Stimulated activated CD8-positive, alpha-beta memory T cell treated with anti-CD3 and anti-CD28 coated beads, Interleukin-12 subunit alpha, Interleukin-12 subunit beta, amount 100 ng/mL, for 24 hours (primary cell): Measurements from ENCODE around the gene CHST11.
"Not testable (repeated sequence)": the region's sequence is repeated elsewhere in the genome, so short reads cannot be mapped to it uniquely, and the experiment has no call there.

Experiments used
- DNase-seq: peaks from one replicate; pipeline ENCODE4 v3.0.0-alpha.2; 2020; ENCODE audit errors: extremely low read depth

Gene CHST11

GRCh38 chr12:104565606-104566243 is 109.0 kb downstream of the CHST11 start:
- no peak for DNase-seq

- DNase-seq: no peak
Measured at GRCh38 chr12:104566244-104566993, 109.7 kb downstream of the CHST11 start.

- DNase-seq: no peak
Measured at GRCh38 chr12:104567832-104568486, 111.2 kb downstream of the CHST11 start.

- no peak for DNase-seq
Measured at GRCh38 chr12:104568487-104568868, 111.7 kb downstream of the CHST11 start.

- no peak for DNase-seq
Measured at GRCh38 chr12:104568935-104569334, 112.2 kb downstream of the CHST11 start.

- DNase-seq: no peak
Measured at GRCh38 chr12:104569346-104570173, 112.8 kb downstream of the CHST11 start.

GRCh38 chr12:104570174-104570907 is 113.6 kb downstream of the CHST11 start:
- DNase-seq: no peak

GRCh38 chr12:104571328-104571727 is 114.6 kb downstream of the CHST11 start:
- DNase-seq: no peak

- not testable (repeated sequence) for DNase-seq
Measured at GRCh38 chr12:104574353-104574752, 117.6 kb downstream of the CHST11 start.

GRCh38 chr12:104574758-104575157 is 118.0 kb downstream of the CHST11 start:
- DNase-seq: not testable (repeated sequence)

GRCh38 chr12:104575442-104576186 is 118.9 kb downstream of the CHST11 start:
- no peak for DNase-seq

- no peak for DNase-seq
Measured at GRCh38 chr12:104576187-104576778, 119.5 kb downstream of the CHST11 start.

- DNase-seq: no peak
Measured at GRCh38 chr12:104576980-104577580, 120.3 kb downstream of the CHST11 start.

- no peak for DNase-seq
Measured at GRCh38 chr12:104577581-104577981, 120.8 kb downstream of the CHST11 start.

- no peak for DNase-seq
Measured at GRCh38 chr12:104578453-104578852, 121.7 kb downstream of the CHST11 start.

GRCh38 chr12:104579718-104580495 is 123.2 kb downstream of the CHST11 start:
- no peak for DNase-seq

- DNase-seq: no peak
Measured at GRCh38 chr12:104581005-104581570, 124.3 kb downstream of the CHST11 start.

GRCh38 chr12:104582739-104583138 is 126.0 kb downstream of the CHST11 start:
- DNase-seq: no peak

- no peak for DNase-seq
Measured at GRCh38 chr12:104583301-104583700, 126.6 kb downstream of the CHST11 start.
